Superior temporal gyrus (tissue), 1 donor: Measurements from ENCODE around the gene PRAC2.
A peak's percentile ranks its signal among the peaks of the same experiment; 100 is the strongest.

Experiments
- DNase-seq: peaks from one replicate; pipeline ENCODE4 v3.0.0-alpha.2; 2016; ENCODE audit errors: extremely low spot score

PRAC2 gene

GRCh38 chr17:48720266-48721008 lies 2.5 kb upstream of the PRAC2 start:
- no peak for DNase-seq

- DNase-seq: no peak
Observed at GRCh38 chr17:48721009-48721402, 2.0 kb upstream of the PRAC2 start.

GRCh38 chr17:48722201-48722907 lies 631 bp upstream of the PRAC2 start, which contains the start of gene PRAC1:
Gene PRAC1, minus strand, starts transcription at chr17:48722518. Its CDS starts 126 bp downstream, at chr17:48722392.
- no peak for DNase-seq

GRCh38 chr17:48723423-48724250 lies 652 bp downstream of the PRAC2 start:
- no peak for DNase-seq

GRCh38 chr17:48724251-48725003 lies 1.4 kb downstream of the PRAC2 start:
- peak; percentile 76 for DNase-seq

GRCh38 chr17:48725004-48725287 lies 2.0 kb downstream of the PRAC2 start:
- DNase-seq: no peak

- no peak for DNase-seq
Observed at GRCh38 chr17:48725288-48726064, 2.5 kb downstream of the PRAC2 start.

GRCh38 chr17:48726114-48726915 lies 3.3 kb downstream of the PRAC2 start:
- no peak for DNase-seq

- DNase-seq: no peak
Observed at GRCh38 chr17:48726916-48727286, 3.9 kb downstream of the PRAC2 start.

- DNase-seq: no peak
Observed at GRCh38 chr17:48727415-48728175, 4.6 kb downstream of the PRAC2 start.

- no peak for DNase-seq
Observed at GRCh38 chr17:48728232-48729231, 5.5 kb downstream of the PRAC2 start, which contains the start of gene HOXB13. Gene HOXB13, minus strand, starts transcription at chr17:48728750. Its CDS starts 157 bp downstream, at chr17:48728593.

GRCh38 chr17:48729335-48730239 lies 6.6 kb downstream of the PRAC2 start:
- DNase-seq: no peak

- no peak for DNase-seq
Observed at GRCh38 chr17:48730240-48730550, 7.2 kb downstream of the PRAC2 start.

- DNase-seq: no peak
Observed at GRCh38 chr17:48731355-48731754, 8.4 kb downstream of the PRAC2 start.

- no peak for DNase-seq
Observed at GRCh38 chr17:48732688-48733629, 10.0 kb downstream of the PRAC2 start.
